ENCODE data around the gene PRM2.
"Not testable (repeated sequence)": the region's sequence is repeated elsewhere in the genome, so short reads cannot be mapped to it uniquely, and the experiment has no call there.

Gene PRM2

DNA sequence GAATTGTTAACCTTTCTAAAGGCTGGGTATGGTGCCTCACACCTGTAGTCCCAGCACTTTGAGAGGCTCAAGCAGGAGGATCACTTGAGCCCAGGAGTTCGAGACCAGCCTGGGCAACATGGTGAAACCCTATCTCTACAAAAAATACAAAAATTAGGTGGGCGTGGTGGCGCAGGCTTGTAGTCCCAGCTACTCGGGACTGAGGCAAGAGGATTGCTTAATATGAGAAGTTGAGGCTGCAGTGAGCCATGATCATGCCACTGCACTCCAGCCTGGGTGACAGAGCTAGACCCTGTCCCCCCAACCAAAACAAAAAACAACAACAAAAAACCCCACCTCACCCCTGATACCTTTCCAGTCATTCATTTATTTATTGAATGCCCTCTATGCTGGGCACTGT is 13.4 kb upstream of the PRM2 start:
- not testable (repeated sequence) for DNase-seq (ENCODE audit: low read depth in 2 of 2)

DNA sequence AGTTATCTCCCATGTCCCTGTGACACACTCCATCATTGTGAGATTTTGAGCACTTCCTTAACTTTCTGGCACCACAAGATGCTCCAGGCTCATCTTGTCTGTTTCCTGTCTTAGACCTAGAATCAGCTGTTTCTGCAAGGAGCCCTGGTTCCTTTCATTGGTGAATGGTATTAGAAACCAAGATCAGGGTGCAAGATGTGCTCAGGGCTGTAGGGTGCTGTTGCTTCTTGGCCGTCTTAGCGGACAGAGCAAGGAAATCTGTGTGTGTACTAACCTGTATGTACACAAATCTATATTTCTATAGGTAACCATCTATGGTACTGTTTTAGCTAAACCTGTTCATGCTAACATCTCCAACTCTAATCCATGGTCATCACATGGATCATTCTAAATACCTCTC is 12.9 kb upstream of the PRM2 start:
- DNase-seq (ENCODE audit: low read depth in 2 of 2) = no peak

DNA sequence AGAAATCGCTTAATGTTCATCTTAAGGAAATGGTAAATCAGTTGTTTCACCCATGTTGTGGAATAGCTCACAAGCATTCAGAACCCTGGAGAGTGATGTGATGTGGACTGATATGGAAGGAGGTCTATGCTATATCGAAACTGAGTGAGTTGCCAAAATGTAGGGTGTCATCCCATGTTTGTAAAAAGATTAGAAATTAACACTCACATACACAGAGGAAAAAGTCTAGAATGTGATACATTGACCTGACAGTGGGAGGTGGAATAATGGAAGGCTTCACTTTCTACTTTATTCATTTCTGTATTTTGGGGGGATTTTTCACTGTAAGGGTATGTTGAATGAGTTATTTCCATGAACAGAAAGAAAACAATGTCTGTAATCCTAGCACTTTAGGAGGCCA is 9.6 kb upstream of the PRM2 start:
- DNase-seq (ENCODE audit: low read depth in 2 of 2) = no peak

DNA sequence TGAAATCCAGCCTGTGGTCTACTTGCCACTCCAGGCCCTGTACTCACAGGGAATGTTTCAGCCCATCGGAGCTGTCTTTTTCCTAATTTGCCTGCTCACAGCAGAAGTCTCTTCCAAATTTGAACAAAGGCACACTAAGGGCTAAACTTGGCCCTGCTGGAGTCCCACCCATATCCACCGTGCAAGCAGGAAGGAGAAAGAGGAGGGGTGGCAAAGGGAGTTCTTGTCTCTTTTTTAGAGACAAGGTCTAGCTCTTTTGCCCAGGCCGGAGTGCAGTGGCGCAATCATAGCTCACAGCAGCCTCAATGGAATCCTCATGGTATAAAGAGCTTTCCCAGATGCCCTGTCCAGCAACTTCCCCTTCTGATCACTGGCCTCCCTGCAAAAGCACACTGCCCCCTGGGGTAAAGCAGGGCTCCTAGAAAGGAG is 7.6 kb upstream of the PRM2 start:
- DNase-seq (ENCODE audit: low read depth in 2 of 2) = no peak

DNA sequence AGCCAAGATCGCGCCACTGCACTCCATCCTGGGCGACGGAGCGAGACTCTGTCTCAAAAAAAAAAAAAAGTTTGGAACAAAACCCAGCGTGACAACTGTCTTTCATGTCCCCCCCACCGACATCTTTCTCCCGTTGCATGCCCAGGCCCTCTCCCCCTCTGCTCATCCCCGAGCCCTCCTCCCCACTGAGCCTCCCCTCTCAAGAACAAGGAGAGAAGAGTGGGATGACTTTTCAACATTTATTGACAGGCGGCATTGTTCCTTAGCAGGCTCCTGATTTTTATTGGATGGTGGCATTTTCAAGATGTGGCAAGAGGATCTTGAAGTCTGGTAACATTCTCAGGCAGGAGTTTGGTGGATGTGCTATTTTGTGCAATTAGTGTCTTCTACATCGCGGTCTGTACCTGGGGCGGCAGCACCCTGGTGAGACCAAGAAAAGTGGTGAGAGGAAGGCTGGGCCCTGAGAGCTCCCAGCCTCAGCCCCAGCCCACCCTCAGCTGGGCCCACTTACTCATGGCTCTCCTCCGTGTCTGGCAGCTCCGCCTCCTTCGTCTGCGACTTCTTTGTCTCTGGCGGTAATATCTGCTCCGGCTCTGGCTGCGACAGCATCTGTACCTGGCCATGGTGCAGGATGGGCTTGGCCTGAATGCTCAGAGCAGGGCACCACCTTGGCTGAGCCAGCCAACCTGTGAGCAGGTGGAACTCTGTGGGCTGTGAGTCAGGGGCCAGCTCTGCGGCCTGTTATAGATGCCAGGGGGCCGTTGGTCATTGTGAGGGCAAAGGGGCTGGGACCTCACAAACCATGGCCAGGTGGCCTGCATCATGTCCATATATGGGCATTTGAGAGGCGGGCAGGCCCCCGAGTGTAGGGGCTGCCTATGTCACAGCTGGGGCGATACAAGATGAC is 4.6 kb upstream of the PRM2 start, which contains the start of gene PRM1:
TSS of gene PRM1 (minus strand) at position 715 of the 907 bp plus-strand sequence. CDS start at position 623, 92 bp downstream.
- no peak for DNase-seq (ENCODE audit: low read depth in 2 of 2)

DNA sequence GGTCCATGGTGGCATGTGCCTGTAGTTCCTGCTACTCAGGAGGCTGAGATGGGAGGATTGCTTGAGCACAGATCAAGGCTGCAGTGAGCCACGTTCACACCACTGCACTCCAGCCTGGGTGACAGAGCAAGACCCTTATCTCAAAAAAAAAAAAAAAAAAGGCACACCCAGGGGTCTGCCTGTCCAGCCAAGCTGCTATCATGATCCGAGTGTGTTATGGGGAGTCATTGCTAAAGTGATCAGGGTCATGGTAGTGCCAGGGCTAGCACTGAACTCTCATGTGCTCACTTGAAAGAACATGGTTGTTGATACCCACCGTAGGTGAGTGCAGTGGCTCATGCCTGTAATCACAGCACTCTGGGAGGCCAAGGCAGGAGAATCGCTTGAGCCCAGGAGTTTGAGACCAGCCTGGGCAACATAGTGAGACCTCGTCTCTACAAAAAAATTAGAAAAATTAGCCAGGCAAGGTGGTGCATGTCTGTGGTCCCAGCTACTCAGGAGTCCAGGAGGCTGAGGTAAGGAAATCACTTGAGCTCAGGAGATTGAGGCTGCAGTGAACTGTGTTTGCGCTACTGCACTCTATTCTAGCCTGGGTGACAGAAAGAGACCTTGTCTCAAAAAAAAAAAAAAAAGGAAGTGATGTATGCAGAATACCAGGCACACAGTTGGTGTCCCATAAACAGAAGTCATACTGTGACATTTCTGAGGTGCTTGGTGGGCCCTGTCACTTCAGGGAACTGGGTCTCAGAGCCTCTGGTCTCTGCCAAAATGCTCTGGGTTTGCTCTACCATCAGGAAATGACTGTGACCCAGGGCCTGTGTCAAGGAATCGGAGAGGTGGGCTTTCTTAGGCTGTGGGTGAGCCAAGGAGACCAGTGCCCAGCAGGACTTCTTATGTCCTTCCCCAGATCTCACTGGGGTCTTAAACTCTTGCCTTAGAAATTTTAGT is 2.7 kb upstream of the PRM2 start:
- DNase-seq (ENCODE audit: low read depth in 2 of 2) = no peak

DNA sequence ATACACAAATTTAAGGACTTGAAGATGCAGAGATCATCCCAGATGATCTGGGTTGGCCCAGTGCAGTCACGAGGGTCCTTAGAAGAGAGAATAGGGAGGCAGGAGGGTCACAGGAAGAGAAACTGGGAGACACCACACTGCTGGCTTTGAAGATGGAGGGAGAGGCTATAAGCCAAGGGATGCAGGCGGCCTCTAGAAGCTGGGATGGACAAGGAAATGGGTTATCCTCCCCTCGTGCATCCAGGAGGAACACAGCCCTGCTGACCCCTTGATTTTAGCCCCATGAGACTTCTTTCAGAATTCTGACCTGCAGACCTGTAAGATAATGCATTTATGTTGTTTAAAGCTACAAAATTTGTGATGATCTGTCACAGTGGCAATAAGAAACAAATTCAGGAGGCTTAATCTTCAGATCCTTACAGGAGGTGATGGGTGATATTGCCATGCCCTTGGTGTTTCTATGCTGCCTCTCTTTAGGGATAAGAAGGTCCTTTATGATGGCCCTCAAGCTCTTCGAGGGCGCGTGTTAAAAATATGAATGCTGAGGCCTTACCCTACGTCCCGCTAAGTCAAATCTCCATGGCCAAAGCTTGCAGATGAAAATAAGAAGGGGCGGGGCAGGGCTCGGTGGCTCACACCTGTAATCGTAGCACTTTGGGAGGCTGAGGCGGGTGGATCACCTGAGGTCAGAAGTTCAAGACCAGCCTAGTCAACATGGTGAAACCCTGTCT is 1.5 kb upstream of the PRM2 start:
- no peak for DNase-seq (ENCODE audit: low read depth in 2 of 2)

DNA sequence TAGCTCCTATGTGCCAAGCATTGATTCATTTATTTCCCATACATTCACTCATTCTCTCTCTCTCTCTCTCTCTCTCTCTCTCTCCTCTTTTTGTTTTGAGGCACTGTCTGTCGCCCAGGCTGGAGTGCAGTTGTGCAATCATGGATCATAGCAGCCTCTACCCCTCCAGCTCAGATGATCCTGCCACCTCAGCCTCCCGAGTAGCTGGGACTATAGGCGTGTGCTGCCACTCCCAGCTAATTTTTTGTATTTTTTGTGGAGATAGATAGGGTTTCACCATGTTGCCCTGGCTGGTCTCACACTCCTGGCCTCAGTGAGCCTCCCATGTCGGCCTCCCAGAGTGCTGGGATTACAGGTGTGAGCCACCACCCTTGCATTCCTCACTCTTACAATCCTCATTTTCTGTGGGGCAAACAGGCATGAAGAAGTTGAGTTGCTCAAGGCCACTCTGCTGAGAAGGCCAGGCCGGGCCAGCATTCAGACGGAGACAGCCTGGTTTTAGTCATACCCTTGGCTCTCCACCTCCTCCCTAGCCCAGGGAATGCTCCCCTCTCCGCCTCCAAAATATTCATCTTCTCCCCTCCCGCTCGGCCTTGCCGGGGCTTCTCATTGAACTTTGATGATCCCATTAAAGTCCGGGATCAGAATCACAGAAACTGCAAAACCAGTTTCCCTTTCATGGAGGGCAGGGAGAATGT is 765 bp upstream of the PRM2 start:
- DNase-seq (ENCODE audit: low read depth in 2 of 2) = no peak

DNA sequence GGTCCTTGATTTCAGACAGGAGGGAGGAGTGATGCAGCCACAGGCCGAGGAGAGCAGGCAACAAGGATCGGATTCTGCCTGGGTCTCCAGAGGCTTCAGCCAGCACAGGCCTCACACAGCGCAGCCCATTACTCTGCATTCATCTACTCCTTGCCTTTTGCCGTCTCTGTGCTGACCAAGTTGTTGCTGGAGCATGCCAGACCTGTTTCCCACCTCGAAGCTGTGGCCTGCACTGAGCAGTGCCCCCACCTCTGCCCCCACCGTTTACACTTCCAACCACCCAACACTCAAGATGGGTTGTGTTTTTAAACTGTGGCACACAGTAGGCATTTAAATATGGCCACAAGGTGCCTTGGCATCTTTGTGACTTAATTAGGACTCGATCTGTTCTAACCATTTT is 1.3 kb downstream of the PRM2 start:
- no peak for DNase-seq (ENCODE audit: low read depth in 2 of 2)

DNA sequence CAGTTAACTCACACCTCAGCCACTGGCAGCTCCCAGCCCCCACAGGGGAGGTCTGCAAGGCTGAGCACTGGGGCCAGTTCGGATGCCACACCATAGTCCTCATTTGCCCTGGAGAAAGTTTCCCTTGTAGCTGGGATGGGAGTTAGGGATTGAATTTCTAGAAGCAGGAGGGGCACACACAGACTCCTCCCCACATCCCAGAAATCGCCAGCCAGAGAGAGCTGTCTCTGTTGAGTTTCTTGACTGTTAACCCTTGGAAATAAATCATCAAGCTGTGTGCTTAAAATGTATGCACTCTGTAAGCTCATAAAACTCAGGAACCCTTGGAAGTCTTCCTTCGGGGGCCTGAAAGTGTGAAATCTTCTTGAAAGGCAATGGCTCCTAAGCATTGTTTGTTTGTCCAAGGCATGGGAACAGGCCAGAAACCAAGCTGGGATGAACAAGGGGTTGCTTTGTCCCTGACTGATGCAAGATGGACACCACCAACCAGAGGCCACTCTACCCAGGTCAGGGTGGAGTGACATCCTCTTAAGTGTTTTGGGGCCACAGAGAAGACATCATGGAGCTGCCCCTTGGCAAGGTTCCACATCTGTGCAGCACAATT is 2.5 kb downstream of the PRM2 start:
- DNase-seq (ENCODE audit: low read depth in 2 of 2) = no peak

DNA sequence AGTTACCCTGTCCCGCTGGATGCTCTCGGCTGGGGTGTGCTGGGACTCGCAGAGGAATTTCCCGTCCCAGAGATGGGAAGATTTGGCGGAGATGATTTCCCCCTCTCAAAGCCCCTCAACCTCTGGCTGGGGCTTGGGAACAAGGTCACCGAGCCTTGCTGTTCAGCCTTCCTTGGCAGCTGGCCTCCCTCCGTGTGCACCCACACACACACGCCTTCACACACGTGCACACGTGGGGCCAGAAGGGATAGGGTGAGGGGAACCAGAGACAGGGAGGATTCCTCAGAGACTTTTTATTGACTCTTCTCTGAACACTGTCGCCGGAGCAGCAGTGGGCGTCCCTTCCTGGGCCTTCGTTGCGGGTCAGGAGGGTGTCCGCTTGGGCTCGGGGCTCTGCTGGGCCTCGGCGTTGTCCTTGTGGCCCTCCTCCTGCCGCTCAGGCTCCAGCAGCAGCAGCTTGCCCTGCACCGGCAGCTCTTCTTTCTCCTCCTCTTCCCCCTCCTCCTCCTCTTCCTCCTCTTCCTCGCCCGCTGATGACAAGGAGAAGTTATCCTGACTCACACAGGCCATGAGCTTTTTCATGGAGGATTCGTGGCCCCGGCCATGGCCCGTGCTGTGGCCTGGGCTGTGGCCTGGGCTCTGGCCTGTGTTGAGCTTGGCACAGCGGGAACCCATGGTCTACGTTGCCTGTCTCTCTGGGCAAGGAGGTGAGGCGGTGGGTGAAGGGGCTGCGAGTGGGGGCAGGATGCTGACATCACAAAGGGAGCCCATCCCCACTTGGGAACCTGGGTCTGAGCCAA is 3.2 kb downstream of the PRM2 start, which contains the start of gene PRM3:
TSS of gene PRM3 (minus strand) at position 709 of the 800 bp plus-strand sequence. CDS start at position 675, 34 bp downstream.
- no peak for DNase-seq (ENCODE audit: low read depth in 2 of 2)

DNA sequence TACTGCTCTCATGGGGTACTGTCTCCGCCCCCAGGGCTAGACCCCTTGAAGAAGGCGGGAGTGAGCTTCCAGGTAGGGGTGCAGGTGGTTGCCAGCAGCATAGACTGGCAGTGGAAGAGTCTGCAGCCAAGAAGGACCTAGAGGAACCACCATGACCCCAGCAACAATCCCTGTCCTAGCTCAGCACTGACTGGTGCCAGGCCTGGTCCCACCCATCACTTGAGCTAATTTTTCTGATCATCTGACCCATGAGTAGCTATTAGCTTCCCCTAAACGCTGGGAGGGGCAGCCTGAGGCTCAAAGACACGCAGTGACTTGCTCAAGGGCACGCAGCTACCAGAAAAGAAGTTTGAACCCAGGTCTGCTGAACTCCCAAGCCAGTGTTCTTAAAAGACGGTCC is 3.8 kb downstream of the PRM2 start:
- DNase-seq (ENCODE audit: low read depth in 2 of 2) = no peak

DNA sequence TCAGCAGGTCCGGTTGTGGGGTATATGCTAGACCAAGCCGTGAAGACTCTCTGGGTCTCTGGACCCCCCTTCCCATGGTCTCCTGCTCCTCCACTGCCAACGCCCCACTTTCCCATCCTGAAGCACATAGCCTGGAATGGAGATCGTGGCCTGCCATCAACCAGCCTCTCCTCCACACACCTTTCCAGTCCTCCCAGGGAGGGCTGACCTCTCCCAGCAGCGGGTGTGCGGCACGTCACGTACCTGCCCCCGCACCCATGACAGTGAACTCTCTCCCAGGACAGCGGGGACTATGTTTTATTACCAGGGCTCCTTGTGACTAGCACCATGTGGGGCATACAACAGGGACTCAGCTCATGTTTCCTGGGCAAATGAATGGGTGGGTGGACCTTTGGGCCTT is 4.7 kb downstream of the PRM2 start:
- no peak for DNase-seq (ENCODE audit: low read depth in 2 of 2)

DNA sequence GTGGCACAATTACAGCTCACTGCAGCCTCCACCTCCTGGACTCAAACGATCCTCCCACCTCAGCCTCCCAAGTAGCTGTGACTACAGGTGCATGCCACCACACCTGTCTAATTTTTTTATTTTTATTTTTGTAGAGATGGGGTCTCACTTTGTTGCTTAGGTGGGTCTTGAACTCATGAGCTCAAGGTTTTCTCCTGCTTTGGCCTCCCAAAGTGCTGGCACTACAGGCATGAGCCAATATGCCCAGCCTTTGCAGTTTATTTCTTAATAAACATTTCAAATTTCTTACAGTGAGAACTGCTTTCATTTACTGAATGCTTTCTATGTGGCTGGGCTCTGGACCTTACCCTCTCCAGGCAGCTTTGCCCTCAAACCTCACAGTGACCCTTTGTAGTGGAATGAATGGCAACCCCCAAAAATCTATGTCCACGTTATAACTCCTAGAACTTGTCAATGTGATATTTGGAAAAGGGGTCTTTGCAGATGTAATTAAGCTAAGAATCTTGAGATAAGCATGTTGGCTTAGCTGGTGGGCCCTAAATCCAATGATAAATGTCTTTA is 5.6 kb downstream of the PRM2 start:
- DNase-seq (ENCODE audit: low read depth in 2 of 2) = no peak

DNA sequence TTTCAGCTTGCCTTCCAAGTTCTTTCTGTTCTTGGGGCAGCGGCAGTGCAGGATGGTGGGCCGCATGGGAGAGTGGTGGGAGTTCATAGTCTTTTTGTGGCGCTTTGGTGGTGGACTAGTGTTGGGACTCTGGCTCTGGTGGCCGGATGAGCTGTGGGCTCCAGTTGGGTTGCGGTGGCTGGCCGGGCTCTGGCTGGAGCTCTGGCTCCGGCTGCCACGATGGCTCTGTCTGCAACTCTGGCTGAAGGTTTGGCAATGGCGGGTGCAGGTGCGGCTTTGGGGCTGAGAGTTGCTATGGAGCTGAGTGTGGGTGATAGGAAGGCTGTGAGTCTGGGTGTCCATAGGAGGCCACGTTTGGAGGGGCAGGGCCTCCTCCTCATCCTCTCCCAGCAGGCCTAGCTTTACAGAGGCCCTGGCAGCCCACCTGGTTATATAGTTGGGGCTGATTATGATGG is 7.3 kb downstream of the PRM2 start, which contains the start of gene TNP2:
TSS of gene TNP2 (minus strand) at position 405 of the 455 bp plus-strand sequence. CDS start at position 342, 63 bp downstream.
- DNase-seq (ENCODE audit: low read depth in 2 of 2) = no peak

DNA sequence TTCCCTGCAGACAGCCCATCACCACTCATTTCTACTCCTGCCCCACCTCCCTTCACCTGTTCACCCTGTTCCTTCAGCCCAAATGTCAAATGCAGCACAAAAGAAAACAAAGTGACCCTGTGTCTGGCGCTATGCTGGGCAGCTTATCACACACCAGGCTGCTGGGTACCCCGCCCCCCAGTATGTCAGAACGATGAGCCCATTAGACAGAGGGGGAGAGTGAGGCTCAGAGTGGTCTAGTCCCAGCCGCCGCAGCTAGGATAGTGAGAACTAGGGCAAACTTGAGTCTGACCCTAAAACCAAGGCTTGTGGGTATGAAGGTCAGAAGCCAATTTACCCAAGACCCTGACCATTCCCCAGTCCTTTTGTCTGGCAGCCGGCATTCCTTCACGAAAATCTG is 11.2 kb downstream of the PRM2 start:
- DNase-seq (ENCODE audit: low read depth in 2 of 2) = no peak

DNA sequence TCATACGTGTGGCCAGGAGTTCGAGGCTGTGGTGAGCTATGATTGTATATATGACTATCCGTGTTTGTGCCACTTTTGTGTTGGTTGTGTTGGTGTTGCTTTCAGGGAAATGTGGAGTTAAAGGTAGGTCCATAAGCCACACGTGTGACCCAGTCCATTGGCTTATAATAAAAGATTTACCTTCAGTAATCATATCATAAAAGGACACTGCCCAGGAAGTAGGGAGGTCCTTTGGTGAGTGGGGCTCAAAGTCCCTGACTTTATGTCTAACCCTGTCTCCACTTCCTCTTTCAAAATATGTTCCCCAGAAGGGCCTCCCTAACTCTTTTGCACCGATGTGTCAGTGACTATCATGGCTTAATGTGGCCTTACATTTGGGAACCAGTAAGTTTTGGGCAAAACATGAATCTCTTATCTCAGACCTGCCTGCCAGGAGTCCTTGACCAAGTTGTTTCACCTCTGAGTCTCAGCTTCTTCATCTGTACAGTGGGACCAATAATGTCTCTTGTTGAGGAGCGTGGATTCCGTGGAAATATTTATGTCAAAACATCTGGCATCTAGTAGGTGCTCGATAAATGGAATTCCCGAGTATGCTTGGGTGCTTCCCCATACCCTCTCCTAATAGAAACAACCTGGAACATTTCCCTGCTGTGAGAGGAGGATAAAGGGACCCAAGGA is 12.0 kb downstream of the PRM2 start:
- no peak for DNase-seq (ENCODE audit: low read depth in 2 of 2)

DNA sequence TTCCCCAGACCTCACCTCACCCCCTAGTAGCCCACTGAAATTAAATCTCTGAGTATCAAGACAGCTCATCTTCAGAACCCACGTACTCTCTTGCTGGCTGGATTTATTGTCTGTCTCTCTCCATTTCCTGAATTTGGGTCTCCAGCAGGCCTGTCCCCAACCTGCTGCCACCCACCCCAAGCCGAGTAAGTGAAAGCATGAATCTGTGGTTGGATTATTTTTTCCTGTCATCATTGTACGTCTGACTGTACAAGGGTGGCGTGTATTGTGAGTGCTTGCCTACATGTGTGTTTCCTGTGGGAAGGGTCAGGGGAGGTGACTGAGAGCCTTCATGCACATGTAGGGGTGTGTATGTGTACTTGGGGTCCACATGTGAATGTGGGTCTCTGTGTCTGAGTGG is 12.5 kb downstream of the PRM2 start:
- DNase-seq (ENCODE audit: low read depth in 2 of 2) = no peak

DNA sequence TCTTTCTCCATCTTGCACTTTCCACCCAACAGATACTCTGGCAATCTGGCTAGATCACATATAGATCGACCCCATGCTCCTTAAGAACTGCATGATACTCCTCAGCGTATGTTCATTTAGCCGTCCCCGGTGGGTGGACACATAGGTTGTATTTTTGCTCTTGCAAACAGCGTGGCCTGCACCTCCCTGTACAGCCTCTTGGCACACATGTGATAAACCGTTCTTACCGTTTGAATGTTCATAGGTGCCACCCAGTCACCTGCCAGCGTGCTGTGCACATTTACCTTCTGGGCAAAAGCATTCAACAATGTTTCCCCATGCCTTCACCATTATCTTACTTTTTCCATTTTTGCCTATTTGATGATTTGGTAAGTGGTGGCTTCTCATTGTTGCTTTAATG is 13.4 kb downstream of the PRM2 start:
- no peak for DNase-seq (ENCODE audit: low read depth in 2 of 2)

All from fibroblast of skin of left quadriceps (primary cell).